ENCODE data around the gene SNPH.

The SNPH gene

DNA sequence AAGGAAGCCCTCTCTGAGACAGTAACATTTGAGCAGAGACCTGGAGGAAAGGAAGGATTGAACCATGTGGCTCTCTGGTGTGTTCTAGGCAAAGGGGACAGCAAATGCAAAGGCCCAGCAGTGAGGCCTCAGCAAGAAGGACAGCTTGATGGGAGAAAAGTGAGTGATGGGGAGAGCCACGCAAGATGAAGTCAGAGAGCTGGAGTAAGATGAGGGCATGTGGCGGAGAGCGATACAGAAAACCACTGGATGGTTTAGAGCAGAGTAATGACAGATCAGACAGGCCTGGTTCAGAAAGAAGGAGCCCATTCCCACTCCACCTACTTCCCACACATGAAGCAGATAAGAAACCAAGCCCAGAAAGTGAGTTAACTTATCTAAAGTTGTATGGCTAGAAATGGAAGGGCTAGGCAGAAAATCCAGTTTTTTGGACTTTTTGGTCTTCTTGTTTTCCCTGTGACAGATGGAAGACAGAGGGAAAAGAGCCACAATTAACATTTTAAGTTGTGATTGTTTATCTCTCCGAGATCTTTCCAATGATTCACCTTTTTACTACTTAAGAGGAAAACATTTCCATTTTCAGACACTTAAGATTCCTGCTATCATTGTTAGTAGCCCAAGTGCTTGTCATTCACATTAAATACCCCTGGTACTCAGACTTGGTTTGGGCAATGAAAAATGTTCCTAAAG is 723 bp upstream of the SNPH start:
- DNase-seq = no peak

DNA sequence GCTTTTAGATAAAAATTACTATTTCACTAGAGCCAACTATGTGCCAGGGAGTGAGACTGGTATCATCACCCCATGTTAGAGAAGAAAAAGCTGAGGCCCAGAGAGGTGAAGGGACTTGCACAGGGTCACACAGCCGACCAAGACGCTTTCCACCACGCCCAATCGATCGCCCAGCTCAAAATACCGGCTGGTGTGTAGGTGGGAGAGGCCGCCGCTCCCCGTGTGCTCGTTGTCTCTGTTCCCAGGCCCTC is 253 bp upstream of the SNPH start:
- no peak for DNase-seq

- no peak for DNase-seq
These were observed 1.1 kb downstream of the SNPH start for GRCh38 chr20:1267161-1267560.

DNA sequence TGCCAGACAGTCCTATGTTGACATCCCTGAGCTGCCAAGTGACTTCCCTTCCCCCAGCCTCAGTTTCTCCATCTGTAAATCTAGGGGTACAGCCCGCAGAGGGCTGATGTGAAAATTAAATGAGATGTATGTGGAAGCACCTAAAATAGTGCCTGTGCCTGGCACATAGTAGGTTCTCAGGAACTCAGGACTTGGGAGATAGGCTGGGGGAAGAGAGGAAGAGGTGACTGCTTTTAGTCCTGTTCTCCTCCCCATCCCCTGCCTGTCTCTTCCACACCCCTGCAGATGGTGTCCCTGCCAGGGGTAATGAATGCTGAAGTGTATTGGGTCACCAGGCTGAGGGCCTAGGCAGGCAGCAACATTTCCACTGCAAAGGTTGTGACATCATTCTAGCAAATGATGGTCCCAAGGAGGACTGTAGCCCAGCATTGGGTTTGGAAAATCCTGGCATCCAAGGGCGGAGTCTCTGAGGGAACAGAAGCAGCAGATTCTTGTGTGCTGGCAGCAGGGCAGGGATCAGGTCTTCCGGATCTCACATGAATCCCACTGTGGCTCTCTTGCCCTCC is 1.8 kb downstream of the SNPH start:
- no peak for DNase-seq

DNA sequence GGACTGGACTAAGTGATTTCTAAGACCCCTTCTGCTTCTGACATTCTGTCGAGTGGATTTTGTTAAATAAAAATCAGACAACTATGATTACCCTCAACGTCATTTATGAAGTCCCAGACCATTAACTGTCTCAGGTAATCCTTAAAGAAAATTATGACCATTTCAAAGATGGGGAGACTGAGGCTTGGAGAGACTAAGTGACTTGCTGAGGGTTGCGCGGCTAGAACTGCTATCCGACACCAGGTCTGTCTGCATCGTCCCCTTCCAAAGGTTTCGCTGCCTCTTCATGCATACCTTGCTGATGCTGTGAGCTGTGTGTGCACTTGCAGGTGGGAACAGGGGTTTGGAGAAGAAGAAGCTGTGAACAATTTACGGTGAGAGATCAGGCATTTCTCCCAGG is 3.1 kb downstream of the SNPH start:
- no peak for DNase-seq

DNA sequence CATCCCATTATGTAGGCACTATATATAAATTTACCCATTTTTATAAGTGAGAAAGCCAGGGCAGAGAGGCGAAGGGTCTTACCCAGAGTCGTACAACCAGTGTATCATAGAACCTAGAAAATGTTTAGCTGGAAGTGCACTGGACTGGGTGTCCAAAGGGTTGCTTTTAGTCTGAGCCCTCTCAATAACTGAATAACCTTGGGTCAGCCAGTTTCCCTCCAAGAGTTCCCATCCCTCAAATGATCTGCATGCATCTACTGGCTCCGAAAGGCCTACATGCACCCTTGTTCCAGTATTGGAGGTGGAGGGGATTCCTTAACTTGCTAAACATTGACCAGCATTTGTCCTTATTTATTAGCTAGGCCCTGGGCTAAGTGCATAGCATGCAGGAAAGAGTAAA is 3.8 kb downstream of the SNPH start:
- no peak for DNase-seq

DNA sequence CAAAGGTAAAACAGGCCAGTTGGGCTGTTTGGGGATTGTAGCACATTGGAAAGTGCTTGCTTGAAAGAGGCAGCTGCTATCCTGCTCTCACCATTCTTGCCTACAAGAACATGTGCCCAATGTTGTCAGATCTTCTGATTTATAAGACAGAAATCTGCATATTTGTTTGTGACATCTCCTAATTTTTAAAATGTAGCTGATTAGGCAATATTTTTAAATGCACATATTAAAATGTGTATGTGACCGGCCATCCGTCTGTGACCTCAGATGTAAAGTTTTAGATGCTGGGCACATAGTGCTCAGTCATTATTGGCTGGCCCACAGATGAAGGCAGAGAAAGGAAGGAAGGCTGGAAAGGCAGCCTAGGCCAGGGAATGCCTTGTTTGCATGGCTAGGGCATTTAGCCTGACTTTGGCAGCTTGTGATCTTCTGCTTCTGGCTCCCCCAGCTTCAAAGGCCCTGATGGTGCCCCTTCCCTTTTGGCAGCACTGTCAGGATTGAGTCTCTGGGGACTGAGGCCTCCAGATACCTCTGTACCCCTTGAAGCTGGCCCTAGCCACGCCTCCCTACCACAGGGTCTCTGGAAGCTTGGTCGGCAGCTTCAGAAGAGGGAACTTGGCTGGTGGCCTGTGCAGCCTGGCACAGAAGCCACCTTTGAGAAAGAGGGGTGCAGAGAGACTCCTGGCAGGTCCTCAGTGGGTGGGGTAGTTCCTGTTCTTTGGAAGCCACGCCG is 6.4 kb downstream of the SNPH start:
- DNase-seq = no peak

- DNase-seq = no peak
These were observed 7.3 kb downstream of the SNPH start for GRCh38 chr20:1273366-1273765.

GRCh38 chr20:1274485-1275311 is 8.6 kb downstream of the SNPH start:
- no peak for DNase-seq

GRCh38 chr20:1275919-1276318 is 9.8 kb downstream of the SNPH start:
- DNase-seq = no peak

GRCh38 chr20:1277529-1278322 is 11.6 kb downstream of the SNPH start:
- no peak for DNase-seq

GRCh38 chr20:1278993-1279392 is 12.9 kb downstream of the SNPH start:
- no peak for DNase-seq

GRCh38 chr20:1280195-1281102 is 14.4 kb downstream of the SNPH start:
- DNase-seq = no peak

GRCh38 chr20:1281279-1282057 is 15.4 kb downstream of the SNPH start:
- DNase-seq = no peak

- DNase-seq = no peak
These were observed 16.9 kb downstream of the SNPH start for GRCh38 chr20:1282966-1283365.

GRCh38 chr20:1283522-1284510 is 17.7 kb downstream of the SNPH start:
- no peak for DNase-seq

GRCh38 chr20:1286267-1287024 is 20.4 kb downstream of the SNPH start:
- peak; percentile 31 for DNase-seq

- no peak for DNase-seq
These were observed 21.2 kb downstream of the SNPH start for GRCh38 chr20:1287306-1287705.
